Upper lobe of right lung (tissue), 1 donor: ENCODE results near the gene COL18A1. TPM values are rescaled to one million over a fixed set of nuclear protein-coding genes. Genes with fewer than 3 reads are reported as not detected.
"Not testable (repeated sequence)": the region's sequence is repeated elsewhere in the genome, so short reads cannot be mapped to it uniquely, and the experiment has no call there.

Source experiments
- ATAC-seq: fragments of 200-7000 bp; cut with Tn5 transposase; one replicate; pipeline ENCODE4 v1.9.1; 2020; ENCODE audit warnings: mild to moderate bottlenecking, moderate library complexity
- DNase-seq: peaks from one replicate; pipeline ENCODE4 v3.0.0-alpha.2; 2020
- H3K27ac ChIP-seq: fragments of 200-600 bp; one replicate; pipeline ENCODE4 v1.8.0; 2022
- H3K27me3 ChIP-seq: fragments of 200-600 bp; one replicate; pipeline ENCODE4 v1.8.0; 2022; ENCODE audit warnings: mild to moderate bottlenecking
- H3K36me3 ChIP-seq: fragments of 200-600 bp; one replicate; pipeline ENCODE4 v1.8.0; 2022
- H3K4me1 ChIP-seq: fragments of 200-600 bp; one replicate; pipeline ENCODE4 v1.8.0; 2022
- H3K4me3 ChIP-seq: fragments of 200-600 bp; one replicate; pipeline ENCODE4 v1.8.0; 2022; ENCODE audit warnings: mild to moderate bottlenecking
- H3K9me3 ChIP-seq: fragments of 200-600 bp; one replicate; pipeline ENCODE4 v1.8.0; 2022
- CTCF ChIP-seq: fragments of 200-600 bp; IDR thresholded peaks from one replicate; pipeline ENCODE4 v1.8.0; 2022; ENCODE audit warnings: antibody characterized with exemption
- intact Hi-C: fragments of 100-400 bp; cut with DNase I; formaldehyde crosslinking; loops from one replicate; pipeline ENCODE4 v1.11.0; 2022
- total RNA-seq: library from RNA; stranded (reverse); fragmentation: NEBNext Ultra II Directional; extraction: Animal tissue kit (Norgen Biotek cat#: 25700); gene quantifications from one replicate; pipeline ENCODE4 v1.2.1, GENCODE V29; 2021
- donor health status: DM: no; HTN: yes; CAD: no; lungs with severe emphysema.

The COL18A1 gene
- total RNA-seq, 1 donor from 2014 or later: 60.4 TPM

DNA sequence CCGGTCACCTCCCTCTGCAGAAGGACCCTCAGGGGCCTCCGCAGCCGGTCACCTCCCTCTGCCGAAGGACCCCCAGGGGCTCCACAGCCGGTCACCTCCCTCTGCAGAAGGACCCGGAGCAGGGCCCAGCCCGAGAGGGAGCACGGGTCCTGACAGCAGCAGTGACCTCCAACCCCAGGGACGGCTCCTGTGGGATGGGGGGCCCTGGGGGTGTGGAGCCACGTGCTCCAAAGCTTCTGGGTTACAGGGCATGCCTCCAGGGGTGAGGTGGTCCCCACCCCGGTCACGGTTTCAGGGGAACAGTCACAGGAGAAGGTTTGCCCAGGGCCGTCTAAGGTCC lies 97.0 kb downstream of the COL18A1 start:
- no peaks in the 10 kb centered on the region for H3K27me3 ChIP-seq
- H3K4me1 ChIP-seq: no peaks in the 10 kb centered on the region
- ATAC-seq: no peak
- no peak overlapping the region for H3K4me3 ChIP-seq
- intact Hi-C loops: no loop called here
- peak; percentile 60 for DNase-seq
- TF ChIP-seq CTCF: no peak
- no peak overlapping the region for H3K27ac ChIP-seq
- H3K36me3 ChIP-seq: peaks cover 4% of the 10 kb centered on the region
- H3K9me3 ChIP-seq: no peaks in the 10 kb centered on the region

- DNase-seq: peak; percentile 19
- Histone ChIP-seq H3K9me3 (no peaks in the 10 kb centered on the region), H3K27ac (no peak overlapping the region), H3K4me3 (no peak overlapping the region), H3K27me3 (no peaks in the 10 kb centered on the region), H3K36me3 (peaks cover 4% of the 10 kb centered on the region), H3K4me1 (no peaks in the 10 kb centered on the region)
- intact Hi-C loops: no loop called here
- TF ChIP-seq CTCF: no peak
- ATAC-seq: no peak
Measured at GRCh38 chr21:45502600-45502999, 97.6 kb downstream of the COL18A1 start.

- ATAC-seq, DNase-seq, H3K9me3 ChIP-seq, H3K4me1 ChIP-seq, H3K27me3 ChIP-seq, H3K36me3 ChIP-seq, H3K4me3 ChIP-seq, H3K27ac ChIP-seq, intact Hi-C loops: not testable (repeated sequence)
Measured at GRCh38 chr21:45503226-45503625, 98.3 kb downstream of the COL18A1 start.

DNA sequence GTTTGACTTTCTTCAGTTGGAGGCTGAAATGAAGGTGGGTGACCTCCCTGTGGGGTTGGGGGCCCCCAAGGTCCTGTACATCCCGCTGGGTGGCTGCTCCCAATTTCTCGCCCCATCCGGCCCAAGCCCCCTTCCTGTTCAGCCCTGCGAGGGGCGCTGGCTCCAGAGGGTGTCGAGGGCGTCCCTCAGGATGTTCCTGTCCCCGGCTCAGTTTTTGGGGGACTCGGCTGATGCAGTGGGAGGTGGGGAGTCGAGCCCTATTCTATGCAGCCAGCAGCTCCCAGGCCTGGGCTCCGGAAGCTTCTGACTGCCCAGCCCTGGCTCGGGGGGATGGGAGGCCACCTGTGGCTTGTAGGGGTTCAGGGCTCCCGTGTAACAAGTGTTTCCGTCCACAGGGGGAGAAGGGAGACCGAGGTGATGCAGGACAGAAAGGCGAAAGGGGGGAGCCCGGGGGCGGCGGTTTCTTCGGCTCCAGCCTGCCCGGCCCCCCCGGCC lies 99.1 kb downstream of the COL18A1 start:
- Histone ChIP-seq H3K9me3 (no peaks in the 10 kb centered on the region), H3K36me3 (no peaks in the 10 kb centered on the region), H3K27ac (no peak overlapping the region), H3K4me3 (no peak overlapping the region), H3K4me1 (no peaks in the 10 kb centered on the region), H3K27me3 (no peaks in the 10 kb centered on the region)
- no peak for TF ChIP-seq CTCF
- DNase-seq (no peak), ATAC-seq (no peak)
- intact Hi-C loops: no loop called here

- H3K27me3 ChIP-seq: no peaks in the 10 kb centered on the region
- no peak for TF ChIP-seq CTCF
- H3K9me3 ChIP-seq: no peaks in the 10 kb centered on the region
- DNase-seq (peak; percentile 56), ATAC-seq (no peak)
- no peaks in the 10 kb centered on the region for H3K4me1 ChIP-seq
- intact Hi-C loops: no loop called here
- H3K27ac ChIP-seq: no peak overlapping the region
- no peak overlapping the region for H3K4me3 ChIP-seq
- no peaks in the 10 kb centered on the region for H3K36me3 ChIP-seq
Measured at GRCh38 chr21:45504516-45505415, 99.8 kb downstream of the COL18A1 start.

- intact Hi-C loops: no loop called here
- H3K4me3 ChIP-seq: no peak overlapping the region
- TF ChIP-seq CTCF: no peak
- no peaks in the 10 kb centered on the region for H3K4me1 ChIP-seq
- no peaks in the 10 kb centered on the region for H3K27me3 ChIP-seq
- H3K36me3 ChIP-seq: no peaks in the 10 kb centered on the region
- ATAC-seq (no peak), DNase-seq (peak; percentile 61)
- H3K27ac ChIP-seq: no peak overlapping the region
- H3K9me3 ChIP-seq: no peaks in the 10 kb centered on the region
Measured at GRCh38 chr21:45505416-45506021, 100.6 kb downstream of the COL18A1 start.
